ENCODE data around the gene NTM. TPM values are rescaled to one million over a fixed set of nuclear protein-coding genes. Genes with fewer than 3 reads are reported as not detected.

Gene NTM
- total and polyA plus RNA-seq, 2 donors from 2014 or later, result 0.92 to 10.3 TPM

GRCh38 chr11:131969261-131969660, 598.8 kb downstream of the NTM start:
- Histone ChIP-seq H3K4me3 (ENCODE audit: low read length in 3 of 3) (no peak overlapping the region), H3K36me3 (ENCODE audit: control insufficient read depth in 2 of 3, insufficient read depth in 3 of 3, low read length in 3 of 3) (no peaks in the 10 kb centered on the region), H3K27me3 (ENCODE audit: control insufficient read depth, insufficient read depth, low read length) (no peaks in the 10 kb centered on the region), H3K4me1 (ENCODE audit: control insufficient read depth in 2 of 3, insufficient read depth in 2 of 3, low read depth in 1 of 3, low read length in 3 of 3) (no peaks in the 10 kb centered on the region), H3K9me3 (ENCODE audit: control insufficient read depth in 2 of 3, insufficient read depth in 1 of 3, low read length in 3 of 3) (no peaks in the 10 kb centered on the region), H3K27ac (ENCODE audit: low read depth in 2 of 2, low read length in 2 of 2) (no peak overlapping the region), H3K9ac (ENCODE audit: low read length in 3 of 3) (no peak overlapping the region)
- DNase-seq (no peak), FAIRE-seq (no peak)
- intact Hi-C loops (cut with DNase I), result no loop called here
- no peak for TF ChIP-seq CTCF (IDR thresholded peaks at IDR 0.05; ENCODE audit: borderline replicate concordance, extremely low read depth, insufficient read depth)

- H3K27ac ChIP-seq (ENCODE audit: low read depth in 2 of 2, low read length in 2 of 2), result no peak overlapping the region
- H3K9ac ChIP-seq (ENCODE audit: low read length in 3 of 3), result no peak overlapping the region
- H3K36me3 ChIP-seq (ENCODE audit: control insufficient read depth in 2 of 3, insufficient read depth in 3 of 3, low read length in 3 of 3), result no peaks in the 10 kb centered on the region
- no peak for TF ChIP-seq CTCF (IDR thresholded peaks at IDR 0.05; ENCODE audit: borderline replicate concordance, extremely low read depth, insufficient read depth)
- H3K27me3 ChIP-seq (ENCODE audit: control insufficient read depth, insufficient read depth, low read length), result no peaks in the 10 kb centered on the region
- no peaks in the 10 kb centered on the region for H3K9me3 ChIP-seq (ENCODE audit: control insufficient read depth in 2 of 3, insufficient read depth in 1 of 3, low read length in 3 of 3)
- no peaks in the 10 kb centered on the region for H3K4me1 ChIP-seq (ENCODE audit: control insufficient read depth in 2 of 3, insufficient read depth in 2 of 3, low read depth in 1 of 3, low read length in 3 of 3)
- intact Hi-C loops (cut with DNase I), result no loop called here
- H3K4me3 ChIP-seq (ENCODE audit: low read length in 3 of 3), result no peak overlapping the region
- FAIRE-seq (no peak), DNase-seq (no peak)
These were observed 602.6 kb downstream of the NTM start for GRCh38 chr11:131973061-131973460.

- intact Hi-C loops (cut with DNase I), result no loop called here
- H3K36me3 ChIP-seq (ENCODE audit: control insufficient read depth in 2 of 3, insufficient read depth in 3 of 3, low read length in 3 of 3), result no peaks in the 10 kb centered on the region
- H3K9me3 ChIP-seq (ENCODE audit: control insufficient read depth in 2 of 3, insufficient read depth in 1 of 3, low read length in 3 of 3), result no peaks in the 10 kb centered on the region
- DNase-seq (no peak), FAIRE-seq (no peak)
- H3K9ac ChIP-seq (ENCODE audit: low read length in 3 of 3), result no peak overlapping the region
- no peak for TF ChIP-seq CTCF (IDR thresholded peaks at IDR 0.05; ENCODE audit: borderline replicate concordance, extremely low read depth, insufficient read depth)
- H3K4me1 ChIP-seq (ENCODE audit: control insufficient read depth in 2 of 3, insufficient read depth in 2 of 3, low read depth in 1 of 3, low read length in 3 of 3), result no peaks in the 10 kb centered on the region
- no peak overlapping the region for H3K27ac ChIP-seq (ENCODE audit: low read depth in 2 of 2, low read length in 2 of 2)
- no peaks in the 10 kb centered on the region for H3K27me3 ChIP-seq (ENCODE audit: control insufficient read depth, insufficient read depth, low read length)
- H3K4me3 ChIP-seq (ENCODE audit: low read length in 3 of 3), result no peak overlapping the region
These were observed 605.2 kb downstream of the NTM start for GRCh38 chr11:131975619-131976018.

- intact Hi-C loops (cut with DNase I), result no loop called here
- no peak for DNase-seq
- FAIRE-seq, result no peak
- no peak overlapping the region for H3K9ac ChIP-seq (ENCODE audit: low read length in 3 of 3)
- H3K4me3 ChIP-seq (ENCODE audit: low read length in 3 of 3), result no peak overlapping the region
- H3K27me3 ChIP-seq (ENCODE audit: control insufficient read depth, insufficient read depth, low read length), result no peaks in the 10 kb centered on the region
- no peak for TF ChIP-seq CTCF (IDR thresholded peaks at IDR 0.05; ENCODE audit: borderline replicate concordance, extremely low read depth, insufficient read depth)
- H3K9me3 ChIP-seq (ENCODE audit: control insufficient read depth in 2 of 3, insufficient read depth in 1 of 3, low read length in 3 of 3), result no peaks in the 10 kb centered on the region
- H3K27ac ChIP-seq (ENCODE audit: low read depth in 2 of 2, low read length in 2 of 2), result no peak overlapping the region
- H3K4me1 ChIP-seq (ENCODE audit: control insufficient read depth in 2 of 3, insufficient read depth in 2 of 3, low read depth in 1 of 3, low read length in 3 of 3), result no peaks in the 10 kb centered on the region
- no peaks in the 10 kb centered on the region for H3K36me3 ChIP-seq (ENCODE audit: control insufficient read depth in 2 of 3, insufficient read depth in 3 of 3, low read length in 3 of 3)
These were observed 605.6 kb downstream of the NTM start for GRCh38 chr11:131976021-131976420.
